Measurements from ENCODE around the gene INMT. TPM values are rescaled to one million over a fixed set of nuclear protein-coding genes. Genes with fewer than 3 reads are reported as not detected.

The INMT gene
- total RNA-seq, 1 donor from 2014 or later = 5.6 TPM

DNA sequence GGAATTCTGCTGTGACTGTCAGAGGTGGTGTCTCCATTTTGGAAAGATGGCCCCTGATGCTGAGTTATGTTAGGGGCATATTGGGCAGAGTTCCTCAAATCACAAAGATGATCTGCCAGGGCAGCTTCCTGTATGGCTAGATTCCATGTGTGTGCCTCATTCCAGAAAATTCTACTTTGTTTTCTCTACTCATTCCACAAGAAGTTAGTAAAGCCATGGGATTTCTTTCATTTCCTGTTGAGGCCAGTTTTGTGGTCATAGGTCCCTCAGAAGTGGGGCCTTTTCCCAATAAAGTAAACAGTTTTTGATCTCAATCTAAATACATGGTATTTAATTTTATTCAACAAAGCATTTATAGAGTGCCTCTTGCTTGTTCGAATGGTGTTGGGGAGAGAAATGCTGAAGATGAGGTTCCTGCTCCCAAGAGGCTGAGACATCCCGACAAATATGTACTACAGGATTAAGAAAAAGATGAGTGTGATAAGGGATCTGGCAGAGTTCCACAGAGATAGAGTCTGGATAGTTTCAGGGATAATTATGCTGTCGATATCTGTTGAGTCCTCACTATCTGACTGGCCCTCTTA lies 52.2 kb downstream of the INMT start:
- H3K27me3 ChIP-seq = no peaks in the 10 kb centered on the region
- DNase-seq (ENCODE audit: extremely low spot score in 2 of 2) = no peak
- intact Hi-C loops (cut with DNase I) = loop anchor here (5.0 to 10.0 kb wide), 2 partner anchors 173 to 321 kb away; no protein-coding TSS in a partner anchor
- no peak overlapping the region for H3K27ac ChIP-seq
- no peaks in the 10 kb centered on the region for H3K9me3 ChIP-seq
- TF ChIP-seq POLR2AphosphoS5 (IDR thresholded peaks at IDR 0.05; ENCODE audit: insufficient read depth in 1 of 2, low read depth in 1 of 2) (no peak), POLR2A (IDR thresholded peaks at IDR 0.05) (no peak)
- TF ChIP-seq, protein P1, sequence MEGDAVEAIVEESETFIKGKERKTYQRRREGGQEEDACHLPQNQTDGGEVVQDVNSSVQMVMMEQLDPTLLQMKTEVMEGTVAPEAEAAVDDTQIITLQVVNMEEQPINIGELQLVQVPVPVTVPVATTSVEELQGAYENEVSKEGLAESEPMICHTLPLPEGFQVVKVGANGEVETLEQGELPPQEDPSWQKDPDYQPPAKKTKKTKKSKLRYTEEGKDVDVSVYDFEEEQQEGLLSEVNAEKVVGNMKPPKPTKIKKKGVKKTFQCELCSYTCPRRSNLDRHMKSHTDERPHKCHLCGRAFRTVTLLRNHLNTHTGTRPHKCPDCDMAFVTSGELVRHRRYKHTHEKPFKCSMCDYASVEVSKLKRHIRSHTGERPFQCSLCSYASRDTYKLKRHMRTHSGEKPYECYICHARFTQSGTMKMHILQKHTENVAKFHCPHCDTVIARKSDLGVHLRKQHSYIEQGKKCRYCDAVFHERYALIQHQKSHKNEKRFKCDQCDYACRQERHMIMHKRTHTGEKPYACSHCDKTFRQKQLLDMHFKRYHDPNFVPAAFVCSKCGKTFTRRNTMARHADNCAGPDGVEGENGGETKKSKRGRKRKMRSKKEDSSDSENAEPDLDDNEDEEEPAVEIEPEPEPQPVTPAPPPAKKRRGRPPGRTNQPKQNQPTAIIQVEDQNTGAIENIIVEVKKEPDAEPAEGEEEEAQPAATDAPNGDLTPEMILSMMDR (IDR thresholded peaks at IDR 0.05) = no peak
- peaks cover 39% of the 10 kb centered on the region for H3K4me1 ChIP-seq
- no peak overlapping the region for H3K4me3 ChIP-seq
- H3K36me3 ChIP-seq = no peaks in the 10 kb centered on the region

DNA sequence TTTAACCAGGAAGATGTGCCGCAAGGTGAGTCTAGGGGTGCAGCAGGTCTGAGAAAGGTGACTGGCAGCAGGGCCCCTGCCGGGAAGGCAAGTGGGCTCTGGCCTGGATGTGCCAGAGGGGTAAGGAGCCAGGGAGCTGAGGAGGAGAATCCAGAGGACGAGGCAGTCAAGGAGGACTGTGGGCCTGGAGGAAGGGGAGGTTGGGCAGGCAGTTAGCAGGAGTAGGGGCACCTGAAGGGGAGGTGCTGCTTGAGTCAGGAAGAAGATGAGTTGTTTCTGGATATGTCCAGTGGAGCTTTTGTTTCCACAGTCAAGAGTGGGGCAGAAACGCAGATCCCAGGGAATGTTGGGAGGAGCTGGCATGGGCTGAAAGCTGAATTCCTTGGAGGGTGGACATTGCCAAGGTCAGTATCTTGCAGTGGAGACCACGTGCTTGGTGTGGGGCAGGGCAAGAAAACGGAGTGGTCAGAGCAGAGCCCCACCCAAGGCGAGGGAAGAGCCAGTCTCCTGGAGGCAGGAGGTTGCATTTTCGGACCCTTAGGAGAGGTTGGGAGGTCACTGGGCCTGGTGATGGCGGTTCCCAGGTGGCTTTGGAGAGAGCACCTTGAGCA lies 53.3 kb downstream of the INMT start:
- Histone ChIP-seq H3K36me3 (no peaks in the 10 kb centered on the region), H3K4me1 (peaks cover 29% of the 10 kb centered on the region), H3K27ac (no peak overlapping the region), H3K9me3 (no peaks in the 10 kb centered on the region), H3K27me3 (no peaks in the 10 kb centered on the region), H3K4me3 (no peak overlapping the region)
- TF ChIP-seq, protein P1 (IDR thresholded peaks at IDR 0.05) = no peak
- TF ChIP-seq POLR2AphosphoS5 (IDR thresholded peaks at IDR 0.05; ENCODE audit: insufficient read depth in 1 of 2, low read depth in 1 of 2) (no peak), POLR2A (IDR thresholded peaks at IDR 0.05) (no peak)
- intact Hi-C loops (cut with DNase I) = loop anchor here (10.0 kb wide), 1 partner anchor 320 kb away; no protein-coding TSS in a partner anchor
- no peak for DNase-seq (ENCODE audit: extremely low spot score in 2 of 2)

DNA sequence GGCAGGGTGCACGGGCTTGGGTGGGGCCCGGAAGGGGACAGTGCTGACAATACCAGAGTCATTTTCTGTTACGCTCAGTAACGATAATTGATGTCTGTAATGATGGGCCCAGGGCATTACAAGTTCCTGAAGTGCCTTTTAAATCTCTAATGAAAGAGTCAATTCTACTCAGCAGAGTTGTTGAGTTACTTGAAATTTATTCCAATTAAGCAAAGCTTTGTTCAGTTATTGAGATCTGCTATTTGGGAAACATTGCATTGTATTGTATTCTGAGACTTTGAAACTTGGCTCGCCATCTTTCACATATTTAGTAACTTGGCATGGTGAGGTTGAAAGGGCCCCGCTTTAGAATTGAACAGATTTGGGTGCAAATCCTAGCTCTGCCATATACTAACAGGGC lies 54.0 kb downstream of the INMT start:
- Histone ChIP-seq H3K4me1 (peaks cover 22% of the 10 kb centered on the region), H3K27ac (no peak overlapping the region)
- TF ChIP-seq, protein P1 (IDR thresholded peaks at IDR 0.05) = no peak
- TF ChIP-seq POLR2A (IDR thresholded peaks at IDR 0.05) (no peak), POLR2AphosphoS5 (IDR thresholded peaks at IDR 0.05; ENCODE audit: insufficient read depth in 1 of 2, low read depth in 1 of 2) (no peak)

More for the DNA sequence above, 54.0 kb downstream of the INMT start:
- Histone ChIP-seq H3K9me3 (no peaks in the 10 kb centered on the region), H3K36me3 (no peaks in the 10 kb centered on the region), H3K4me3 (no peak overlapping the region), H3K27me3 (no peaks in the 10 kb centered on the region)
- intact Hi-C loops (cut with DNase I) = loop anchor here (10.0 kb wide), 1 partner anchor 319 kb away; no protein-coding TSS in a partner anchor
- no peak for DNase-seq (ENCODE audit: extremely low spot score in 2 of 2)

Other genes starting within 250 kb of the INMT start
- 21.6 TPM for gene GGCT, start 247.3 kb upstream of the INMT start, total RNA-seq
- gene GARS1, start 157.3 kb upstream of the INMT start, total RNA-seq = 83.7 TPM
- gene CRHR2, start 69.7 kb upstream of the INMT start, total RNA-seq = not detected
- gene MINDY4, start 19.3 kb downstream of the INMT start, total RNA-seq = 10.3 TPM
- gene AQP1, start 159.7 kb downstream of the INMT start, total RNA-seq = 243 TPM
- gene GHRHR, start 211.8 kb downstream of the INMT start, total RNA-seq = not detected